IMR-90 (cell line): ENCODE results near the gene ORC5. TPM values are rescaled to one million over a fixed set of nuclear protein-coding genes. Genes with fewer than 3 reads are reported as not detected.

Experiments used
- ATAC-seq: fragments of 200-7000 bp; cut with Tn5 transposase; 2 replicates; pipeline ENCODE4 v1.9.1; 2020; ENCODE audit warnings: low read depth, mild to moderate bottlenecking, moderate library complexity
- BruUV-seq: library from RNA; stranded (reverse); fragments of 400-500 nt; replicated peaks from 2 replicates; lab custom pipeline; 2021; lab: Mats Ljungman, UMichigan
- CTCF ChIA-PET: fragments of 300-600 bp; formaldehyde crosslinking; extraction: SDS; loops from one replicate; lab custom pipeline; 2021; ENCODE audit warnings: antibody characterized with exemption; lab: Yijun Ruan, JAX
- POLR2A ChIA-PET: fragments of 300-600 bp; sonication (Branson Sonifier 250); formaldehyde crosslinking; loops from one replicate; lab custom pipeline; 2022; ENCODE audit warnings: antibody characterized with exemption; ENCODE audit not compliant: unreplicated experiment; lab: Charles Lee
- DNase-seq: peaks from one replicate; pipeline ENCODE4 v3.0.0; 2013
- H2AFZ ChIP-seq: replicated peaks from 2 replicates; pipeline ENCODE3; 2013; ENCODE audit warnings: low read length, mild to moderate bottlenecking; ENCODE audit not compliant: poor library complexity
- H2AK5ac ChIP-seq: 2 replicates; pipeline ENCODE4 v1.6.1; 2013; ENCODE audit warnings: low read depth, low read length, inconsistent platforms
- H2AK9ac ChIP-seq: replicated peaks from 2 replicates; pipeline ENCODE3; 2013; ENCODE audit warnings: mild to moderate bottlenecking, low read depth, low read length, moderate library complexity; ENCODE audit not compliant: poor library complexity
- H2BK120ac ChIP-seq: 2 replicates; pipeline ENCODE4 v1.6.1; 2013; ENCODE audit warnings: low read depth, low read length, inconsistent platforms
- H2BK15ac ChIP-seq: 3 replicates; pipeline ENCODE4 v1.6.1; 2013; ENCODE audit warnings: low read depth, low read length, inconsistent platforms
- H2BK20ac ChIP-seq: 2 replicates; pipeline ENCODE4 v1.6.1; 2013; ENCODE audit warnings: low read depth, mild to moderate bottlenecking, inconsistent platforms, low read length, moderate library complexity
- H2BK5ac ChIP-seq: 2 replicates; pipeline ENCODE4 v1.6.1; 2013; ENCODE audit warnings: mild to moderate bottlenecking, low read depth, low read length, inconsistent platforms; ENCODE audit not compliant: poor library complexity, severe bottlenecking
- H3K14ac ChIP-seq: replicated peaks from 2 replicates; pipeline ENCODE4 v1.6.1; 2013; ENCODE audit warnings: low read depth, low read length, inconsistent platforms
- H3K18ac ChIP-seq: 2 replicates; pipeline ENCODE4 v1.6.1; 2013; ENCODE audit warnings: low read depth, low read length, control low read depth
- H3K23ac ChIP-seq: 2 replicates; pipeline ENCODE4 v1.6.1; 2013; ENCODE audit warnings: low read depth, low read length, inconsistent platforms
- H3K27ac ChIP-seq: 2 replicates; pipeline ENCODE4 v1.5.1; 2013; ENCODE audit warnings: mild to moderate bottlenecking, control low read depth, low read length; ENCODE audit not compliant: insufficient read depth
- H3K27me3 ChIP-seq: 2 replicates; pipeline ENCODE4 v1.6.1; 2013; ENCODE audit warnings: low read length; ENCODE audit not compliant: control insufficient read depth, insufficient read depth
- H3K36me3 ChIP-seq: 2 replicates; pipeline ENCODE4 v1.6.1; 2013; ENCODE audit warnings: low read length, mixed read lengths; ENCODE audit not compliant: control insufficient read depth, insufficient read depth
- H3K4ac ChIP-seq: 2 replicates; pipeline ENCODE4 v1.6.1; 2013; ENCODE audit warnings: low read depth, low read length, inconsistent platforms
- H3K4me1 ChIP-seq: 2 replicates; pipeline ENCODE4 v1.6.1; 2013; ENCODE audit warnings: low read length, mixed read lengths; ENCODE audit not compliant: control insufficient read depth, insufficient read depth
- H3K4me2 ChIP-seq: 2 replicates; pipeline ENCODE4 v1.6.1; 2013; ENCODE audit warnings: low read depth, mild to moderate bottlenecking, control low read depth, low read length, moderate library complexity
- H3K4me3 ChIP-seq: 2 replicates; pipeline ENCODE4 v1.5.1; 2013; ENCODE audit warnings: low read depth, mild to moderate bottlenecking, control low read depth, low read length, moderate library complexity; ENCODE audit not compliant: insufficient read depth
- H3K56ac ChIP-seq: 2 replicates; pipeline ENCODE4 v1.6.1; 2013; ENCODE audit warnings: low read length, inconsistent platforms; ENCODE audit not compliant: insufficient read depth; ENCODE audit errors: extremely low read depth
- H3K79me1 ChIP-seq, 2 experiments: 2 replicates each; pipeline ENCODE4 v1.6.1; 2013; ENCODE audit warnings: low read length in 2 of 2, inconsistent platforms in 1 of 2, low read depth in 1 of 2
- H3K9ac ChIP-seq: 2 replicates; pipeline ENCODE4 v1.6.1; 2013; ENCODE audit warnings: low read depth, low read length, control low read depth
- H3K9me1 ChIP-seq: 2 replicates; pipeline ENCODE4 v1.6.1; 2013; ENCODE audit warnings: low read length, inconsistent platforms; ENCODE audit not compliant: insufficient read depth
- H3K9me3 ChIP-seq: 2 replicates; pipeline ENCODE4 v1.6.1; 2013; ENCODE audit warnings: low read length; ENCODE audit not compliant: control insufficient read depth, insufficient read depth
- H4K20me1 ChIP-seq: 2 replicates; pipeline ENCODE4 v1.6.1; 2013; ENCODE audit warnings: low read length, inconsistent platforms; ENCODE audit not compliant: insufficient read depth
- H4K5ac ChIP-seq: 2 replicates; pipeline ENCODE4 v1.6.1; 2013; ENCODE audit warnings: mild to moderate bottlenecking, low read depth, low read length, control low read depth
- H4K8ac ChIP-seq, 2 experiments: 2 replicates each; pipeline ENCODE4 v1.6.1; 2013; ENCODE audit warnings: low read depth in 2 of 2, low read length in 2 of 2, control low read depth in 1 of 2, inconsistent platforms in 1 of 2
- H4K91ac ChIP-seq: 2 replicates; pipeline ENCODE4 v1.6.1; 2013; ENCODE audit warnings: low read depth, low read length, inconsistent platforms; ENCODE audit not compliant: insufficient read depth
- MAFK ChIP-seq: IDR thresholded peaks from 2 replicates; pipeline ENCODE4 v1.6.1; 2012; ENCODE audit warnings: low read depth, low read length, improper control_type of control experiment
- NFE2L2 ChIP-seq: fragments of 150-350 bp; IDR thresholded peaks from 2 replicates; pipeline ENCODE4 v1.6.1; 2016; ENCODE audit warnings: low read depth, mild to moderate bottlenecking, low read length
- RAD21 ChIP-seq: IDR thresholded peaks from 2 replicates; pipeline ENCODE4 v1.6.1; 2012; ENCODE audit warnings: low read length, improper control_type of control experiment
- RFX5 ChIP-seq: IDR thresholded peaks from 2 replicates; pipeline ENCODE4 v1.8.0; 2012; ENCODE audit warnings: low read depth, mild to moderate bottlenecking, low read length, moderate library complexity
- SMC3 ChIP-seq: fragments of 150-350 bp; IDR thresholded peaks from 2 replicates; pipeline ENCODE4 v1.6.1; 2016; ENCODE audit warnings: low read depth, mild to moderate bottlenecking, antibody characterized with exemption, low read length, moderate library complexity
- WGBS, 2 experiments: methylation state at CpG; one replicate each; pipeline versions ENCODE4 v1.1.5 to v1.1.7; 2013; ENCODE audit warnings: missing lambda C conversion rate in 2 of 2; ENCODE audit not compliant: insufficient read length in 1 of 2; ENCODE audit errors: extremely low coverage in 2 of 2; 5-methylcytosine and 5-hydroxymethylcytosine counted together
- dilution Hi-C: fragments of 300-500 bp; cut with HindIII; formaldehyde crosslinking; loops from one replicate; pipeline ENCODE4 v1.14.3; 2018; ENCODE audit warnings: low sequenced_read_pairs; ENCODE audit not compliant: unreplicated experiment
- in situ Hi-C: fragments of 300-500 bp; cut with MboI; formaldehyde crosslinking; loops from 3 replicates; pipeline ENCODE4 v1.14.3; 2019; ENCODE audit warnings: low sequenced_read_pairs, inconsistent platforms, mixed read lengths
- intact Hi-C: fragments of 100-400 bp; cut with micrococcal nuclease; formaldehyde crosslinking; loops from 2 replicates; pipeline ENCODE4 v1.10.0; 2022
- polyA plus RNA-seq, 3 experiments: library from polyadenylated mRNA; depleted of rRNA; stranded (reverse); fragments of >200 nt; gene quantifications; 2 replicates each; pipeline ENCODE4 v1.2.3, GENCODE V29; 2012; ENCODE audit warnings: low replicate concordance in 1 of 3
- total RNA-seq: library from RNA; depleted of rRNA; stranded (reverse); fragments of >200 nt; gene quantifications from 2 replicates; pipeline ENCODE4 v1.2.3, GENCODE V29; 2012

Gene ORC5
- total and polyA plus RNA-seq, 2 of the 4 experiments (the other 2 are of a cell fraction): 7.9 to 18.8 TPM

GRCh38 chr7:104196161-104196560 lies 11.7 kb downstream of the ORC5 start:
- Histone ChIP-seq H2BK20ac (no peak overlapping the region), H3K27ac (no peak overlapping the region), H3K56ac (no peak overlapping the region), H3K23ac (no peak overlapping the region), H2AFZ (no peak overlapping the region), H3K14ac (no peak overlapping the region), H2BK5ac (no peak overlapping the region), H3K9ac (no peak overlapping the region), H4K20me1 (no peaks in the 10 kb centered on the region; the same call in 1 of the 2 replicates), H3K36me3 (peaks cover 23% of the 10 kb centered on the region), H2BK120ac (no peak overlapping the region), H2AK9ac (no peak overlapping the region), H3K9me1 (no peaks in the 10 kb centered on the region), H3K18ac (no peak overlapping the region), H4K8ac (no peak overlapping the region), H3K4ac (no peak overlapping the region), H3K4me3 (no peak overlapping the region), H4K5ac (no peak overlapping the region), H2BK15ac (no peak overlapping the region), H3K9me3 (peaks cover 2% of the 10 kb centered on the region; the same call in 1 of the 2 replicates), H3K4me1 (no peaks in the 10 kb centered on the region), H4K91ac (no peak overlapping the region), H3K27me3 (no peaks in the 10 kb centered on the region), H2AK5ac (no peak overlapping the region), H3K79me1 (peaks cover 6 to 7% of the 10 kb centered on the region in 2 experiments; a peak in 2 of 4 replicates), H3K4me2 (no peak overlapping the region)
- TF ChIP-seq SMC3 (no peak), RFX5 (no peak), MAFK (no peak), RAD21 (no peak), NFE2L2 (no peak)
- DNase-seq: peak; percentile 32
- intact Hi-C loops (no loop called here), in situ Hi-C loops (no loop called here), dilution Hi-C loops (no loop called here)
- WGBS, 2 experiments: no CpG with 5 or more reads among the region's 2 CpGs
- ChIA-PET POLR2A (no interaction called here), CTCF (no interaction called here)
- no peak for ATAC-seq
- no TSS peak for BruUV-seq
